GM12878 (cell line): ENCODE data around the gene MAPRE2.

Experiments
- ATF2 ChIP-seq: IDR thresholded peaks from 2 replicates; pipeline ENCODE4 v1.6.1; 2012; ENCODE audit warnings: low read length, inconsistent platforms
- CTCF ChIP-seq, 3 experiments: IDR thresholded peaks in 2 of 3; conservative IDR thresholded peaks in 1 of 3; 2 replicates each; pipeline ENCODE4 v1.5.1; 2011; ENCODE audit warnings: low read depth in 3 of 3, low read length in 3 of 3, mild to moderate bottlenecking in 3 of 3, control low read depth in 2 of 3, moderate library complexity in 2 of 3, inconsistent platforms in 1 of 3, mixed read lengths in 1 of 3; ENCODE audit not compliant: control insufficient read depth in 2 of 3, insufficient read depth in 1 of 3; ENCODE audit errors: extremely low read depth in 1 of 3
- EGR1 ChIP-seq, 2 experiments: IDR thresholded peaks; 1 replicate in 1 of 2; 2 replicates in 1 of 2; pipeline ENCODE4 v1.6.1; 2011 to 2012; ENCODE audit warnings: low read depth in 2 of 2, low read length in 2 of 2, borderline replicate concordance in 1 of 2, mild to moderate bottlenecking in 1 of 2, moderate library complexity in 1 of 2
- EP300 ChIP-seq, 2 experiments: fragments of 150-350 bp in 1 of 2; IDR thresholded peaks; 2 replicates each; pipeline ENCODE4 v1.6.1; 2011 to 2012; ENCODE audit warnings: low read depth in 2 of 2, low read length in 2 of 2, borderline replicate concordance in 1 of 2, improper control_type of control experiment in 1 of 2, inconsistent platforms in 1 of 2; ENCODE audit not compliant: control insufficient read depth in 1 of 2
- EZH2 ChIP-seq: IDR thresholded peaks from 2 replicates; pipeline ENCODE4 v1.6.1; 2012; ENCODE audit warnings: low read depth, mild to moderate bottlenecking, control low read depth, inconsistent platforms, low read length, borderline replicate concordance; ENCODE audit not compliant: control insufficient read depth
- MEF2A ChIP-seq: IDR thresholded peaks from 2 replicates; pipeline ENCODE4 v1.6.1; 2011; ENCODE audit warnings: low read depth, mild to moderate bottlenecking, low read length, moderate library complexity; ENCODE audit not compliant: insufficient read depth
- MEF2B ChIP-seq: fragments of 450-650 bp; IDR thresholded peaks from 2 replicates; pipeline ENCODE4 v1.6.1; 2018; ENCODE audit warnings: mild to moderate bottlenecking, moderate library complexity; ENCODE audit not compliant: partially characterized antibody, poor library complexity, severe bottlenecking
- PAX8 ChIP-seq: fragments of 450-650 bp; IDR thresholded peaks from 2 replicates; pipeline ENCODE4 v1.6.1; 2017; ENCODE audit warnings: mild to moderate bottlenecking, moderate library complexity
- POLR2A ChIP-seq: IDR thresholded peaks from 2 replicates; pipeline ENCODE4 v1.6.1; 2011; ENCODE audit warnings: low read depth, mild to moderate bottlenecking, low read length
- POLR2AphosphoS5 ChIP-seq: IDR thresholded peaks from 2 replicates; pipeline ENCODE4 v1.6.1; 2011; ENCODE audit warnings: mild to moderate bottlenecking, low read length, inconsistent platforms
- USF2 ChIP-seq: IDR thresholded peaks from 2 replicates; pipeline ENCODE4 v1.6.1; 2011; ENCODE audit warnings: low read depth, low read length, improper control_type of control experiment, borderline replicate concordance
- ZNF24 ChIP-seq: fragments of 450-650 bp; IDR thresholded peaks from 2 replicates; pipeline ENCODE4 v1.6.1; 2017; ENCODE audit warnings: antibody characterized with exemption, mild to moderate bottlenecking

- TF ChIP-seq EP300 (IDR thresholded peaks at IDR 0.05; ENCODE audit: borderline replicate concordance in 1 of 2, control insufficient read depth in 1 of 2, low read depth in 2 of 2, low read length in 2 of 2) (no peak), ZNF24 (no peak), POLR2AphosphoS5 (no peak), USF2 (no peak), EZH2 (no peak), MEF2B (no peak), PAX8 (no peak), POLR2A (no peak), CTCF (IDR thresholded peaks at IDR 0.05 in 2 of 3, conservative IDR thresholded peaks at IDR 0.05 in 1 of 3; ENCODE audit: control insufficient read depth in 2 of 3, extremely low read depth in 1 of 3, insufficient read depth in 1 of 3, low read depth in 3 of 3, low read length in 3 of 3) (no peak), MEF2A (no peak), ATF2 (no peak), EGR1 (IDR thresholded peaks at IDR 0.05; ENCODE audit: borderline replicate concordance in 1 of 2, low read depth in 2 of 2, low read length in 2 of 2) (no peak)
Observed at GRCh38 chr18:35186291-35187034, 145.2 kb downstream of the MAPRE2 start.
